Measurements from ENCODE around the gene LRRC4.

DNA sequence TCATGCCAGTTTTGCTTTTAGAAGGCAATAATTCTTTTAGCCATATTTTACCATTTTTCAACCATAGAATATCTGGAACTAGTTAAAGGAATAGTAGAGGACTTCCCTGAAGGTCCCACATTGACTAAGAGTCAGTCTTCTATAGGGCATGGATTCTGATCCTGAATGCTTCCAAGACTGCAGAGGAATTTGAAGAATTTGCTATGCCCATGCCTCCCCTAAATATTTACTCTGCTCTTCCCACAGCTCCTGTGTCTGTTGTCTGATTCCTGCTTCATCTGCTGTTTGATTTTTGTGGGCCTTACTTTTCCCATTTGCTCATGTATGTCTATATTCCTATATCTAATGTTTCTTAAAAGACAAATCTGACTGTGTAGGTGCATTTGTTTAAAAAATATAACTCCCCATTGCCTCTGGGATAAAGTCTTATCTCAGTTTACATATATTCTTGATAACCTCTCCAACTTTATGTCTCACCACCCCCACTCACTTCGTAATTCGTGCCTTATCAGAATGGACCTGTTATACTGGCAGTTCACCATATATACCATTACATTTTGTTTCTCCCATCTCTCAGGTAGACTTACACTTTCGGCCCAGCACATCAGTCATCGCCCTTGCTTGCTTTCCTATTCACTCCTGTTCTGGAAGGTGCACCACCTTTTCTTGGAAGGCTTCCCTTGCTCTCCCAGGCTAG lies 33.9 kb downstream of the LRRC4 start:
- TF ChIP-seq CTCF (IDR thresholded peaks at IDR 0.05), result no peak
- no peak for TF ChIP-seq POLR2A (IDR thresholded peaks at IDR 0.05)

All from lower leg skin (tissue), 3 donors.